Measurements from ENCODE around the gene KLHL17. TPM values are rescaled to one million over a fixed set of nuclear protein-coding genes. Genes with fewer than 3 reads are reported as not detected.

Gene KLHL17
- total RNA-seq, 1 donor from 2014 or later: 1.0 TPM

DNA sequence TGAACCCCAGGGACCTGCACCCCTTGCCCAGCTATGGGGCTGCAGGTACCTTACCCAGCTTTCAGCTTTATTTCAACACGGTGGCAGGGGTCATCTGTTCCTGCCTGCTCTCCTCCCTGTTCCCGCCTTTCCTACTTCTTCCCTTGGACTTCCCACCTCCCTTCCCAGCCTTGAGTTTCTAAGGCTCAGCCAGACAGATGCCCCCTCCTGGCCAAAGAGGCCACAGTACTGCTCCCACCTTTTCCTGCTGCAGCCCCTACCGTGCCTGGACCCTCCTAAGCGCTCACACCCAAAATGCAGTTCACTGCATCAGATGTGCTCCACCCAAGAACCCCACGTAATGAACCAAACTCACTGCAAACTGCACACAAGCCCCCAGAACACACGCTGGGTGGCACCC lies 9.0 kb upstream of the KLHL17 start:
- Histone ChIP-seq H3K4me1 (ENCODE audit: control insufficient read depth in 3 of 3, insufficient read depth in 3 of 3, low read length in 3 of 3) (no peaks in the 10 kb centered on the region), H3K4me3 (ENCODE audit: low read length in 3 of 3) (no peak overlapping the region), H3K36me3 (ENCODE audit: control insufficient read depth in 3 of 3, insufficient read depth in 3 of 3, low read length in 3 of 3) (peaks cover 89 to 95% (median 93%) of the 10 kb centered on the region in 3 donors), H3K27ac (ENCODE audit: low read depth, low read length) (no peak overlapping the region), H3K9ac (ENCODE audit: low read depth in 1 of 3, low read length in 3 of 3) (no peak overlapping the region), H3K9me3 (ENCODE audit: control insufficient read depth in 3 of 3, low read length in 3 of 3) (no peaks in the 10 kb centered on the region), H3K27me3 (ENCODE audit: control insufficient read depth in 3 of 3, insufficient read depth in 3 of 3, low read length in 3 of 3) (no peaks in the 10 kb centered on the region)

DNA sequence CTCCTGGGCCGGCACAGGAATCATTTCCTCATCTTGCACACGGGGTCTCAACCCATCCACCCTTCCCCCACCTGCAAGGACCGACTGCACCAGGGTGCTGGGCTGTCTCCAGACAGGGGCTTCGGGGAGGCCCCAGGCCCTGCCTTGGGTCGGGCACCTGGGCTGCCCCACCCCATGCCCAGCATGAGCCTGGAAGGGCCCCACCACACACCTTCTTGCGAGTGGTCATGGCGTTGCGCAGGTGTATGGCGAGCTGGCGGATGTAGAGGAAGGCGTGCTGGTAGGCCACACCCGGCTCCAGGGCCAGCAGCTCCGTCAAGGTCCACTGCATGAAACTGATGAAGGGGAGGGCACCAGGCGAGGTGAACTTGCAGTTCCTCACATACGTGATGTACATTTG lies 8.2 kb upstream of the KLHL17 start:
- peaks cover 89 to 97% (median 93%) of the 10 kb centered on the region in 3 donors for H3K36me3 ChIP-seq (ENCODE audit: control insufficient read depth in 3 of 3, insufficient read depth in 3 of 3, low read length in 3 of 3)
- H3K4me1 ChIP-seq (ENCODE audit: control insufficient read depth in 3 of 3, insufficient read depth in 3 of 3, low read length in 3 of 3): peaks cover 0 to 7% (median 3%) of the 10 kb centered on the region in 3 donors
- H3K9ac ChIP-seq (ENCODE audit: low read depth in 1 of 3, low read length in 3 of 3): no peak overlapping the region

DNA sequence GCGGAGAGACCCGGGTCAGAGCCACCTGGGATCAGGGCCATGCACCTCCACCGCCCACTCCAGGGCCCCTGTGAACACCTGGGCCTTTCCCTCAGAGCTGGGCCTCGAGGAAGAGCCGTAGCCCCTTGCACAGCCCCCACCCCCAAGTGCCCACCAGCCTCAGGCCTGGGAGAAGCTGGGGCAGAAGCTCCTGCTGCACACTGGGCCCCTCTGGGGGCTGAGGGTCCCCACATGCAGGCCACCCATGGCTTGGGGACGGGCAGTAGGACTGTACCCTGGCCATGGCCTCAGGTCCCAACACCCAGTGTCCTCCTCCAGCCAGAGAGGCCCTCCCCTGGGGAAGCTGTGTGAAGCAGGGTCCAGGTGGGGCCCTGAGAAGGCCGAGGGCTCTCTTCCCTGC lies 7.8 kb upstream of the KLHL17 start:
- H3K4me3 ChIP-seq (ENCODE audit: low read length in 3 of 3): no peak overlapping the region
- peaks cover 85 to 94% (median 90%) of the 10 kb centered on the region in 3 donors for H3K36me3 ChIP-seq (ENCODE audit: control insufficient read depth in 3 of 3, insufficient read depth in 3 of 3, low read length in 3 of 3)
- no peaks in the 10 kb centered on the region for H3K27me3 ChIP-seq (ENCODE audit: control insufficient read depth in 3 of 3, insufficient read depth in 3 of 3, low read length in 3 of 3)
- H3K27ac ChIP-seq (ENCODE audit: low read depth, low read length): no peak overlapping the region
- H3K9ac ChIP-seq (ENCODE audit: low read depth in 1 of 3, low read length in 3 of 3): no peak overlapping the region
- H3K4me1 ChIP-seq (ENCODE audit: control insufficient read depth in 3 of 3, insufficient read depth in 3 of 3, low read length in 3 of 3): peaks cover 2 to 11% (median 7%) of the 10 kb centered on the region in 3 donors
- no peaks in the 10 kb centered on the region for H3K9me3 ChIP-seq (ENCODE audit: control insufficient read depth in 3 of 3, low read length in 3 of 3)

More for the DNA sequence above, 8.2 kb upstream of the KLHL17 start:
- Histone ChIP-seq H3K27me3 (ENCODE audit: control insufficient read depth in 3 of 3, insufficient read depth in 3 of 3, low read length in 3 of 3) (no peaks in the 10 kb centered on the region), H3K4me3 (ENCODE audit: low read length in 3 of 3) (no peak overlapping the region), H3K9me3 (ENCODE audit: control insufficient read depth in 3 of 3, low read length in 3 of 3) (no peaks in the 10 kb centered on the region), H3K27ac (ENCODE audit: low read depth, low read length) (no peak overlapping the region)

- peaks cover 76 to 82% (median 80%) of the 10 kb centered on the region in 3 donors for H3K36me3 ChIP-seq (ENCODE audit: control insufficient read depth in 3 of 3, insufficient read depth in 3 of 3, low read length in 3 of 3)
- H3K4me1 ChIP-seq (ENCODE audit: control insufficient read depth in 3 of 3, insufficient read depth in 3 of 3, low read length in 3 of 3): peaks cover 13 to 19% (median 16%) of the 10 kb centered on the region in 3 donors
- H3K9ac ChIP-seq (ENCODE audit: low read depth in 1 of 3, low read length in 3 of 3): no peak overlapping the region
- H3K27me3 ChIP-seq (ENCODE audit: control insufficient read depth in 3 of 3, insufficient read depth in 3 of 3, low read length in 3 of 3): no peaks in the 10 kb centered on the region
- no peak overlapping the region for H3K4me3 ChIP-seq (ENCODE audit: low read length in 3 of 3)
- H3K27ac ChIP-seq (ENCODE audit: low read depth, low read length): no peak overlapping the region
- H3K9me3 ChIP-seq (ENCODE audit: control insufficient read depth in 3 of 3, low read length in 3 of 3): no peaks in the 10 kb centered on the region
Measured at GRCh38 chr1:953524-954320, 6.7 kb upstream of the KLHL17 start.

DNA sequence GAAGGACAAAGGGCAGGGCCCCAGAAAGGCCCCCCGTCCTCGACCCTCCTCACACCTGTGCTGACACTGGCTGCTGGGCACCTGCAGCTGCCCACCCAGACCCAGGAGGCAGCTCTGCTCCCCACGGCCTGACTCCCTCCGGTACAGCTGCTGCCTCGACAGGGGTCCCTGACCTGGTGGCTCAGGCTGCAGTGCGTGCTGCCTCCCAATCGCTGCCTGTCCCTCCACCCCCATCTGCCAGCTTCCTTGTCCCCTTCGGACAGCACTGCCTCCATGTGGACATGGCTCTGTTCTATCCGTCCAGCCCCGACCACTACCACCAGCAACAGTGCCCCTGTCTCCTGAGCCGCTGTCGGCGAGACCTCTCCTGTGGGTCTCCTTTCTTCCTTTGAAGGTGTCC lies 5.5 kb upstream of the KLHL17 start:
- Histone ChIP-seq H3K9ac (ENCODE audit: low read depth in 1 of 3, low read length in 3 of 3) (no peak overlapping the region), H3K9me3 (ENCODE audit: control insufficient read depth in 3 of 3, low read length in 3 of 3) (no peaks in the 10 kb centered on the region), H3K36me3 (ENCODE audit: control insufficient read depth in 3 of 3, insufficient read depth in 3 of 3, low read length in 3 of 3) (peaks cover 65 to 70% (median 68%) of the 10 kb centered on the region in 3 donors), H3K27ac (ENCODE audit: low read depth, low read length) (no peak overlapping the region), H3K4me1 (ENCODE audit: control insufficient read depth in 3 of 3, insufficient read depth in 3 of 3, low read length in 3 of 3) (peaks cover 13 to 23% (median 18%) of the 10 kb centered on the region in 3 donors), H3K4me3 (ENCODE audit: low read length in 3 of 3) (no peak overlapping the region), H3K27me3 (ENCODE audit: control insufficient read depth in 3 of 3, insufficient read depth in 3 of 3, low read length in 3 of 3) (peaks cover 0 to 2% (median 0%) of the 10 kb centered on the region in 3 donors)

- H3K27ac ChIP-seq (ENCODE audit: low read depth, low read length): no peak overlapping the region
- H3K9ac ChIP-seq (ENCODE audit: low read depth in 1 of 3, low read length in 3 of 3): no peak overlapping the region
- H3K4me3 ChIP-seq (ENCODE audit: low read length in 3 of 3): no peak overlapping the region
- no peaks in the 10 kb centered on the region for H3K9me3 ChIP-seq (ENCODE audit: control insufficient read depth in 3 of 3, low read length in 3 of 3)
- peaks cover 60 to 65% (median 63%) of the 10 kb centered on the region in 3 donors for H3K36me3 ChIP-seq (ENCODE audit: control insufficient read depth in 3 of 3, insufficient read depth in 3 of 3, low read length in 3 of 3)
- H3K27me3 ChIP-seq (ENCODE audit: control insufficient read depth in 3 of 3, insufficient read depth in 3 of 3, low read length in 3 of 3): peaks cover 0 to 2% (median 0%) of the 10 kb centered on the region in 3 donors
- peaks cover 13 to 23% (median 18%) of the 10 kb centered on the region in 3 donors for H3K4me1 ChIP-seq (ENCODE audit: control insufficient read depth in 3 of 3, insufficient read depth in 3 of 3, low read length in 3 of 3)
Measured at GRCh38 chr1:955474-955873, 4.9 kb upstream of the KLHL17 start.

- Histone ChIP-seq H3K4me3 (ENCODE audit: low read length in 3 of 3) (no peak overlapping the region), H3K36me3 (ENCODE audit: control insufficient read depth in 3 of 3, insufficient read depth in 3 of 3, low read length in 3 of 3) (peaks cover 50 to 53% (median 52%) of the 10 kb centered on the region in 3 donors), H3K27ac (ENCODE audit: low read depth, low read length) (no peak overlapping the region), H3K4me1 (ENCODE audit: control insufficient read depth in 3 of 3, insufficient read depth in 3 of 3, low read length in 3 of 3) (peaks cover 18 to 28% (median 21%) of the 10 kb centered on the region in 3 donors), H3K27me3 (ENCODE audit: control insufficient read depth in 3 of 3, insufficient read depth in 3 of 3, low read length in 3 of 3) (peaks cover 0 to 2% (median 0%) of the 10 kb centered on the region in 3 donors), H3K9ac (ENCODE audit: low read depth in 1 of 3, low read length in 3 of 3) (no peak overlapping the region), H3K9me3 (ENCODE audit: control insufficient read depth in 3 of 3, low read length in 3 of 3) (no peaks in the 10 kb centered on the region)
Measured at GRCh38 chr1:956636-957035, 3.7 kb upstream of the KLHL17 start.

DNA sequence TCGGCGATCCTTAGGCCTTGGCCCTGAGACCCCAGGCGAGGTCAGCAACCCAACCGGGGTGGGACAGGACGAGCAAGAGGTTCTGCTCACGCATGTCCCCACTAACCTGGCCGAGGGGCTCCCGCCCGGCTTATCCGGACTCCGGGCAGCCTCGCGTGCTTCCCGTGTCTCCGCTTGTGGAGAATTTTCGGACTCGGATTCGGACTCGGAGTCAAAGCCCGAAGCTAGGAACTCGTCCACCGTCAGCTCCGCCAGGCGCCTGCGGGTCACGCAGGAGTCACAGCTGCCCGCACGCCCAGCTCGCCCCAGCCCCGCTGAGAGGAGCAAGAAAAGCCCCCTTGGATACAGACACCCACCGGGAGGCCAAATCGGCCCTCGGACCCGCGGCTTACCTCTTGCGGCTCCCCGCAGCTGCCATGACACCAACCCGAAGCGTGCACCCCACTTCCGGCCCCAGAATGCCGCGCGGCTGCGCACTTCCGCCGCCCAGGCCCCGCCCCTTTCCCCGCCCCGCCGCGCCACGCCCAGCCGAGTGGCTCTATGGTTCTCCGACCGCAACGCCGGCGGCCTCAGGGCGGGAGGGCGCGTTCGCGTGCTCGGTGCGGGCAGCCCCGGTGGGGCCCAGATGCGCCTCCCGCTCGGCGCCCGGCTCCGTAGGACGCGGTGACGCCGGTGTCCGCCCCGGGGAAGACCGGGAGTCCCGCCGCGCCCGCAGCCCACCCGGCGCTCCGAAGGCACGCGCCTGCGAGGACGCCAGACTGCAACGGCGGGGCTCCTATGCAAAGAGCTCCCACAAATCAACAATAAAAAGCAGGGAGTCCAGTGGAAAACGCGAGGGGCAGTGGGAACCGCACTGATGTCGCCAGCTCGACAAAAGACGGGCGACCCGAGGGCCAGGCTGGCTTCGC lies 1.3 kb upstream of the KLHL17 start, which contains the start of gene NOC2L:
Gene NOC2L (minus strand): TSS at position 434 of the 908 bp plus-strand sequence. CDS start 16 bp downstream, at position 418.
- peaks cover 18 to 28% (median 21%) of the 10 kb centered on the region in 3 donors for H3K4me1 ChIP-seq (ENCODE audit: control insufficient read depth in 3 of 3, insufficient read depth in 3 of 3, low read length in 3 of 3)
- peaks cover 0 to 2% (median 0%) of the 10 kb centered on the region in 3 donors for H3K27me3 ChIP-seq (ENCODE audit: control insufficient read depth in 3 of 3, insufficient read depth in 3 of 3, low read length in 3 of 3)
- no peaks in the 10 kb centered on the region for H3K9me3 ChIP-seq (ENCODE audit: control insufficient read depth in 3 of 3, low read length in 3 of 3)
- H3K36me3 ChIP-seq (ENCODE audit: control insufficient read depth in 3 of 3, insufficient read depth in 3 of 3, low read length in 3 of 3): peaks cover 26 to 33% (median 28%) of the 10 kb centered on the region in 3 donors
- H3K4me3 ChIP-seq (ENCODE audit: low read length in 3 of 3): peak within 1 kb of the TSS; percentile 86 to 99 (median 98)
- H3K27ac ChIP-seq (ENCODE audit: low read depth, low read length): no peak within 1 kb of the TSS
- H3K9ac ChIP-seq (ENCODE audit: low read depth in 1 of 3, low read length in 3 of 3): peak within 1 kb of the TSS; percentile 79 to 95 (median 93)

GRCh38 chr1:959731-960362 lies 537 bp upstream of the KLHL17 start:
- H3K36me3 ChIP-seq (ENCODE audit: control insufficient read depth in 3 of 3, insufficient read depth in 3 of 3, low read length in 3 of 3): peaks cover 20 to 26% (median 21%) of the 10 kb centered on the region in 3 donors
- peak overlapping the region in 1 of 3 donors; percentile 50 for H3K9ac ChIP-seq (ENCODE audit: low read depth in 1 of 3, low read length in 3 of 3)
- peaks cover 18 to 28% (median 21%) of the 10 kb centered on the region in 3 donors for H3K4me1 ChIP-seq (ENCODE audit: control insufficient read depth in 3 of 3, insufficient read depth in 3 of 3, low read length in 3 of 3)
- peaks cover 0 to 3% (median 0%) of the 10 kb centered on the region in 3 donors for H3K27me3 ChIP-seq (ENCODE audit: control insufficient read depth in 3 of 3, insufficient read depth in 3 of 3, low read length in 3 of 3)
- no peak overlapping the region for H3K27ac ChIP-seq (ENCODE audit: low read depth, low read length)
- no peaks in the 10 kb centered on the region for H3K9me3 ChIP-seq (ENCODE audit: control insufficient read depth in 3 of 3, low read length in 3 of 3)
- H3K4me3 ChIP-seq (ENCODE audit: low read length in 3 of 3): peak overlapping the region in 2 of 3 donors; percentile 41 to 86
